Keratinocyte (primary cell): ENCODE measurements around the gene HPSE2. TPM values are rescaled to one million over a fixed set of nuclear protein-coding genes. Genes with fewer than 3 reads are reported as not detected.
A peak's percentile ranks its signal among the peaks of the same experiment; 100 is the strongest.

Experiments
- DNase-seq: peaks from one replicate; pipeline ENCODE4 v3.0.0-alpha.2; 2011; ENCODE audit warnings: low read depth, missing footprints, low spot score
- FAIRE-seq: peaks from 2 replicates; lab custom pipeline; 2011; peaks lifted over from hg19 to GRCh38; lab: Jason Lieb, UNC
- H2AFZ ChIP-seq: 2 replicates; pipeline ENCODE4 v1.6.0; 2012; ENCODE audit warnings: low read length, control low read depth, inconsistent platforms; ENCODE audit not compliant: control insufficient read depth
- H3K27ac ChIP-seq: 2 replicates; pipeline ENCODE4 v1.5.1; 2011; ENCODE audit warnings: low read length; ENCODE audit not compliant: control insufficient read depth, insufficient read depth
- H3K27me3 ChIP-seq: 3 replicates; pipeline ENCODE4 v1.6.0; 2011; ENCODE audit warnings: low read length; ENCODE audit not compliant: control insufficient read depth, insufficient read depth; ENCODE audit errors: extremely low read depth
- H3K36me3 ChIP-seq, 2 experiments: 2 replicates in 1 of 2; 3 replicates in 1 of 2; pipeline ENCODE4 v1.5.1; 2011; ENCODE audit warnings: low read length in 2 of 2, mild to moderate bottlenecking in 1 of 2; ENCODE audit not compliant: control insufficient read depth in 2 of 2, insufficient read depth in 2 of 2; ENCODE audit errors: extremely low read depth in 1 of 2
- H3K4me1 ChIP-seq: 3 replicates; pipeline ENCODE4 v1.5.1; 2011; ENCODE audit warnings: low read length; ENCODE audit not compliant: control insufficient read depth, insufficient read depth; ENCODE audit errors: extremely low read depth
- H3K4me2 ChIP-seq: 3 replicates; pipeline ENCODE4 v1.6.0; 2011; ENCODE audit warnings: low read depth, low read length; ENCODE audit not compliant: control insufficient read depth, insufficient read depth; ENCODE audit errors: extremely low read depth
- H3K4me3 ChIP-seq, 3 experiments: fragments of 200-600 bp in 1 of 3; sonication (generic) in 1 of 3; 2 replicates in 2 of 3; 3 replicates in 1 of 3; pipeline ENCODE4 v1.5.1; 2011 to 2016; ENCODE audit warnings: low read length in 3 of 3, mild to moderate bottlenecking in 3 of 3, control low read depth in 2 of 3, inconsistent platforms in 1 of 3, low read depth in 1 of 3, mixed read lengths in 1 of 3, mixed run types in 1 of 3, moderate library complexity in 1 of 3; ENCODE audit not compliant: control insufficient read depth in 2 of 3, insufficient read depth in 2 of 3; ENCODE audit errors: extremely low read depth in 1 of 3
- H3K79me2 ChIP-seq: 2 replicates; pipeline ENCODE4 v1.6.0; 2012; ENCODE audit warnings: low read length; ENCODE audit not compliant: control insufficient read depth, insufficient read depth
- H3K9ac ChIP-seq: 3 replicates; pipeline ENCODE4 v1.6.0; 2011; ENCODE audit warnings: low read length; ENCODE audit not compliant: control insufficient read depth, insufficient read depth; ENCODE audit errors: extremely low read depth
- H3K9me1 ChIP-seq: 3 replicates; pipeline ENCODE4 v1.6.0; 2011; ENCODE audit warnings: low read length; ENCODE audit not compliant: control insufficient read depth, insufficient read depth; ENCODE audit errors: extremely low read depth
- H3K9me3 ChIP-seq: 2 replicates; pipeline ENCODE4 v1.5.1; 2012; ENCODE audit warnings: low read depth, low read length; ENCODE audit not compliant: control insufficient read depth
- H4K20me1 ChIP-seq: 3 replicates; pipeline ENCODE4 v1.6.0; 2011; ENCODE audit warnings: low read length; ENCODE audit not compliant: control insufficient read depth, insufficient read depth; ENCODE audit errors: extremely low read depth
- EZH2 ChIP-seq: IDR thresholded peaks from one replicate; pipeline ENCODE4 v1.6.1; 2012; ENCODE audit warnings: inconsistent platforms, mild to moderate bottlenecking, low read length, moderate library complexity
- dilution Hi-C: fragments of 300-500 bp; cut with MboI; formaldehyde crosslinking; loops from one replicate; pipeline ENCODE4 v1.7.0; 2020; ENCODE audit warnings: low sequenced_read_pairs; ENCODE audit not compliant: extremely low pct_ligation_motif_present
- polyA plus RNA-seq, 5 experiments: library from polyadenylated mRNA; depleted of rRNA in 3 of 5; stranded (reverse) in 3 of 5; stranded (forward) in 1 of 5; unstranded in 1 of 5; fragments of >200 nt; gene quantifications; 1 replicate in 1 of 5; 2 replicates in 3 of 5; 3 replicates in 1 of 5; pipeline versions ENCODE4 v1.2.1 to v1.2.3, GENCODE V29; 2011 to 2012; ENCODE audit warnings: missing spikeins in 2 of 5, low read depth in 1 of 5, low replicate concordance in 1 of 5
- TF ChIP-seq, protein P1 (sequence below), 3 experiments: IDR thresholded peaks in 1 of 3; conservative IDR thresholded peaks in 1 of 3; optimal IDR thresholded peaks in 1 of 3; 2 replicates in 2 of 3; 3 replicates in 1 of 3; pipeline versions ENCODE3 to v1.5.1; 2011; ENCODE audit warnings: low read length in 3 of 3, mild to moderate bottlenecking in 3 of 3, moderate library complexity in 2 of 3, control low read depth in 1 of 3, inconsistent platforms in 1 of 3; ENCODE audit not compliant: insufficient read depth in 2 of 3; ENCODE audit errors: extremely low read depth in 1 of 3

Gene HPSE2
- polyA plus RNA-seq, 1 donor (not counting 4 experiments of a cell fraction or from before 2014, with no cell fraction given) = 0.01 TPM

DNA sequence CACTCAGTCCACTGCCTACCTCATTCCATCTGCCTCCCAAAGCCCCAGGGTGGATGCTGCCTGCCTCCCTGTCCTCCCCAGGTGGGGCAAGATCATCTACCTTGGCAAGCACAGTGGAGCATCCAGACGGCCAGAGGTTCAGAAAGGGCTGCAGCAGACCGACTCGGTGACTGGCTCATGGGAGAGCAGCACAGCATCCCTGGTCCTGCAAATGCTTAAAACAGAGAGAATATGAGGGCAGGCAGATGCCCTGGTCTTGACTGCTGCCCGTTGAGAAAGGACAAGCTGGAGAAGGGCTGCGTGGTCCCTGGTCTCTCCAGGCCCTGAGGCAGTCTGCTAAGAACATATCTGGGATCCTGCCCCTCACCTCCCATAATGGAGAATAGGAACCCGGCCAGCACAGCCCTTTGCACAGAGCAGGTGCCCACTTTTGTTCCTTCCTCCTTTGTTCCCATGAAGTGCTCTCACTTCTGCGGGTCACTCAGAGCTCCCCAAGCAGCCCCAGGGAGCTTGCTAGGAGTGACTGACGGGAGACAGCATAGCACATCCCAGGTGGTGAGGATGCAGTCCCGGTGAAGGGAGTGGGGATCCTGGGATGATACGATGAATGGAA lies 790.3 kb downstream of the HPSE2 start:
- H2AFZ ChIP-seq = no peak overlapping the region
- peak overlapping the region; percentile 75 to 92 (median 84) for H3K4me3 ChIP-seq
- H3K36me3 ChIP-seq = peaks cover 18% of the 10 kb centered on the region in 2 experiments
- peak overlapping the region; percentile 91 for H3K9ac ChIP-seq
- FAIRE-seq = no peak
- peak overlapping the region; percentile 81 for H3K27ac ChIP-seq
- H3K9me1 ChIP-seq = no peaks in the 10 kb centered on the region
- H3K9me3 ChIP-seq = no peaks in the 10 kb centered on the region
- no peak for DNase-seq
- dilution Hi-C loops = no loop called here
- no peaks in the 10 kb centered on the region for H4K20me1 ChIP-seq
- H3K79me2 ChIP-seq = peaks cover 26% of the 10 kb centered on the region
- H3K27me3 ChIP-seq = no peaks in the 10 kb centered on the region
- TF ChIP-seq EZH2 = no peak
- TF ChIP-seq, protein P1, sequence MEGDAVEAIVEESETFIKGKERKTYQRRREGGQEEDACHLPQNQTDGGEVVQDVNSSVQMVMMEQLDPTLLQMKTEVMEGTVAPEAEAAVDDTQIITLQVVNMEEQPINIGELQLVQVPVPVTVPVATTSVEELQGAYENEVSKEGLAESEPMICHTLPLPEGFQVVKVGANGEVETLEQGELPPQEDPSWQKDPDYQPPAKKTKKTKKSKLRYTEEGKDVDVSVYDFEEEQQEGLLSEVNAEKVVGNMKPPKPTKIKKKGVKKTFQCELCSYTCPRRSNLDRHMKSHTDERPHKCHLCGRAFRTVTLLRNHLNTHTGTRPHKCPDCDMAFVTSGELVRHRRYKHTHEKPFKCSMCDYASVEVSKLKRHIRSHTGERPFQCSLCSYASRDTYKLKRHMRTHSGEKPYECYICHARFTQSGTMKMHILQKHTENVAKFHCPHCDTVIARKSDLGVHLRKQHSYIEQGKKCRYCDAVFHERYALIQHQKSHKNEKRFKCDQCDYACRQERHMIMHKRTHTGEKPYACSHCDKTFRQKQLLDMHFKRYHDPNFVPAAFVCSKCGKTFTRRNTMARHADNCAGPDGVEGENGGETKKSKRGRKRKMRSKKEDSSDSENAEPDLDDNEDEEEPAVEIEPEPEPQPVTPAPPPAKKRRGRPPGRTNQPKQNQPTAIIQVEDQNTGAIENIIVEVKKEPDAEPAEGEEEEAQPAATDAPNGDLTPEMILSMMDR (optimal IDR thresholded peaks at IDR 0.05 in 1 of 3, IDR thresholded peaks at IDR 0.05 in 1 of 3, conservative IDR thresholded peaks at IDR 0.05 in 1 of 3; ENCODE audit: extremely low read depth in 1 of 3, insufficient read depth in 2 of 3, low read length in 3 of 3) = no peak
- peak overlapping the region; percentile 96 for H3K4me2 ChIP-seq
- peaks cover 7% of the 10 kb centered on the region for H3K4me1 ChIP-seq

DNA sequence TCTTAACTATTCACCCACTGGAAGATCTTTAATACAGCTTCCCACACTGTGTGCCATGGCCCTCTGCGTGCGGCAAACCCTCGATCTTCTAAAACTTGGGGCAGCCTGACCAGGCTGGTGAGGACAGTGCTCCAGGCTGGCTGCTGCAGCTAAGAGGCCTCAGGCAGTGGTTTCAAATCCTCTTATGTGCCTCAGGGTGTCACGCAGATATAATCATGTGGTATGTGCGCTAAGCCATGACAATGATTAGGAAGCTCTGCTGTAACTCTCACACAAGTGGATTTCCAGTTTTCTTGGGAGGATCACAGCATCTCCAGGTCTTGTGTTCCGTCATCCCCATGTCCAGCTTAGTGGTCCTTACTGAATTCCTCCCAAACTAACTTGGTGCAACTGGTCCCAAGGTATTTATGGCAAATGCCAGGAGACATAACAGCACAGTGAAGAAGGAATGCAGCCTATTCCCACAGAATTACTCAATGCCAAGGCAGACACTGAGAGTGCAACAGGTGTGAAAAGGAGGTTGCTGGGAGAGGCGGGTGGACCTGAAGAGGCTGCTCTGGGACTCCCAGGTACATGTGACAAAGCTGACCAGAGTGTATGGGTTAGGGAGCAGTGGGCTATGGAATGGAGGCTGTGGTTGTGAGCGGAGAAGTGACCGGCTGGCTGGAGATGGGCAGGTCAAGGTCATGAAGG lies 791.2 kb downstream of the HPSE2 start:
- Histone ChIP-seq H2AFZ (no peak overlapping the region), H3K4me1 (peaks cover 7% of the 10 kb centered on the region), H3K27me3 (no peaks in the 10 kb centered on the region), H3K9me3 (no peaks in the 10 kb centered on the region), H4K20me1 (no peaks in the 10 kb centered on the region), H3K4me2 (no peak overlapping the region), H3K9ac (no peak overlapping the region), H3K27ac (no peak overlapping the region), H3K9me1 (no peaks in the 10 kb centered on the region), H3K36me3 (peaks cover 18% of the 10 kb centered on the region in 2 experiments), H3K4me3 (no peak overlapping the region), H3K79me2 (peaks cover 26% of the 10 kb centered on the region)
- DNase-seq = no peak
- dilution Hi-C loops = no loop called here
- TF ChIP-seq EZH2 = no peak
- TF ChIP-seq, protein P1 (optimal IDR thresholded peaks at IDR 0.05 in 1 of 3, IDR thresholded peaks at IDR 0.05 in 1 of 3, conservative IDR thresholded peaks at IDR 0.05 in 1 of 3; ENCODE audit: extremely low read depth in 1 of 3, insufficient read depth in 2 of 3, low read length in 3 of 3) = no peak
- FAIRE-seq = no peak
